GM21423 (cell line): ENCODE measurements around the gene GOLGA7B.
A peak's percentile ranks its signal among the peaks of the same experiment; 100 is the strongest.

Source experiments
- ATAC-seq: cut with Tn5 transposase; IDR thresholded peaks from one replicate; pipeline ENCODE4 v1.9.1; 2021; ENCODE audit warnings: mild to moderate bottlenecking, moderate library complexity; ENCODE audit not compliant: unreplicated experiment

GOLGA7B gene

GRCh38 chr10:97866524-97867219 is 17.0 kb downstream of the GOLGA7B start:
- no peak for ATAC-seq

- ATAC-seq = no peak
These were observed 17.7 kb downstream of the GOLGA7B start for GRCh38 chr10:97867220-97867800.

- ATAC-seq = no peak
These were observed 18.6 kb downstream of the GOLGA7B start for GRCh38 chr10:97868134-97868685.

GRCh38 chr10:97869091-97870042 is 19.7 kb downstream of the GOLGA7B start:
- peak; percentile 96 for ATAC-seq

- no peak for ATAC-seq
These were observed 21.3 kb downstream of the GOLGA7B start for GRCh38 chr10:97870990-97871389.

GRCh38 chr10:97873569-97873968 is 23.9 kb downstream of the GOLGA7B start:
- ATAC-seq = no peak

GRCh38 chr10:97874332-97874731 is 24.7 kb downstream of the GOLGA7B start:
- no peak for ATAC-seq

GRCh38 chr10:97875391-97875790 is 25.7 kb downstream of the GOLGA7B start:
- no peak for ATAC-seq

GRCh38 chr10:97876402-97876801 is 26.8 kb downstream of the GOLGA7B start:
- ATAC-seq = no peak

GRCh38 chr10:97879241-97879640 is 29.6 kb downstream of the GOLGA7B start:
- no peak for ATAC-seq

GRCh38 chr10:97880109-97880508 is 30.5 kb downstream of the GOLGA7B start:
- no peak for ATAC-seq

GRCh38 chr10:97882142-97883091 is 32.8 kb downstream of the GOLGA7B start:
- ATAC-seq = no peak

- no peak for ATAC-seq
These were observed 33.4 kb downstream of the GOLGA7B start for GRCh38 chr10:97883092-97883485.

- no peak for ATAC-seq
These were observed 36.6 kb downstream of the GOLGA7B start for GRCh38 chr10:97886286-97886685.

- ATAC-seq = no peak
These were observed 37.8 kb downstream of the GOLGA7B start for GRCh38 chr10:97887399-97887798.

- ATAC-seq = no peak
These were observed 38.5 kb downstream of the GOLGA7B start for GRCh38 chr10:97888134-97888533.

GRCh38 chr10:97888641-97889262 is 39.1 kb downstream of the GOLGA7B start:
- ATAC-seq = no peak

GRCh38 chr10:97889461-97890265 is 40.0 kb downstream of the GOLGA7B start:
- ATAC-seq = no peak
